Superior temporal gyrus (tissue), 1 donor: ENCODE data around the gene PLA2G6.
A peak's percentile ranks its signal among the peaks of the same experiment; 100 is the strongest.
"Not testable (repeated sequence)": the region's sequence is repeated elsewhere in the genome, so short reads cannot be mapped to it uniquely, and the experiment has no call there.

Experiments used
- DNase-seq: peaks from one replicate; pipeline ENCODE4 v3.0.0-alpha.2; 2016; ENCODE audit errors: extremely low spot score

Gene PLA2G6

DNA sequence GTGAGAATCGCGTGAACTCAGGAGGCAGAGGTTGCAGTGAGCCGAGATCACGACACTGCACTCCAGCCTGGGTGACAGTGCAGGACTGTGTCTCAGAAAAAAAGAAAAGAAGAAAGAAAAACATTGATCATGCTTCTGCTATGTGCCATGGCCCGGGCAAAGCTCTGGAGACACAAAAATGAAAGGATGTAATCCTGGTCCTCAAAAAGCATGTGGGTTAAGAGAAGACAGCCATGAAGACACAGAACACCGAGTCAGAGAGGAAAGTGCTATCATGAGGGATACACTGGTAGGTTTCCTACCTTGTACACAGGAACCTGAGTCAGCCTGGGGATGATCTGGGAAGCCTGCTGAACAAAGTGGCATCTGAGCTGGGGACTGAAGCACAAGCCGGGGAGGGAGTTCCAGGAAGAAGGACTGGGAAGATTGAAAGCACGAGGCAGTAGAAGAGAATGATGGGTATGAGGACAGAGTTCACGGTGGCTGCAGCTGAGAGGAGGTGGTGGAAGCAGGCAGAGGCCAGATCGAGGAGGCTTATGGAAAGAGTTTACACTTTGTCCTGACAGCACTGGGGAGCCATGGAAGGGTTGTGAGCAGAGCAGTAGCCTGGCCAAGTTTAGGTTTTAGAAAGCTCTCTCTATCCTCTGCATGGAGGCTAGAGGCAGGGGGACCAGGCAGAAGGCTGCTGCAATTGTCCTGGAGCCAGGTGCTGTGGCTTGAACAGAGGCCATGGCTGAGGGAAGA, 10.3 kb upstream of the PLA2G6 start:
- no peak for DNase-seq

DNA sequence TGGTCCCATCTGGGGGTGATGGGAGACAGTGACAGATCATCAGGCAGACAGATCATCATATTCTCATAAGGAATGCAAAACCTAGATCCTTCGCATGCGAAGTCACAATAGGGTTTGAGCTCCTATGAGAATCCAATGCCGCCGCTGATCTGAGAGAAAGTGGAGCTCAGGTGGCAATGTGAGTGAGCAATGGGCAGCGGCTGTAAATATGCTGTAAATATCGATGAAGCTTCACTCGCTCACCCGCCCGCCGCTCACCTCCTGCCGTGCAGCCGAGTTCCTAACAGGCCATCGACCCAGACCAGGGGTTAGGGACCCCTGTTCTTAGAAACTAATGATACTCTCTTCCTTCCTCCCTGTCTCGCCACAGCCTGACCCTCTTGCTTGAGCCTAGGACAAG, 9.4 kb upstream of the PLA2G6 start:
- no peak for DNase-seq

DNA sequence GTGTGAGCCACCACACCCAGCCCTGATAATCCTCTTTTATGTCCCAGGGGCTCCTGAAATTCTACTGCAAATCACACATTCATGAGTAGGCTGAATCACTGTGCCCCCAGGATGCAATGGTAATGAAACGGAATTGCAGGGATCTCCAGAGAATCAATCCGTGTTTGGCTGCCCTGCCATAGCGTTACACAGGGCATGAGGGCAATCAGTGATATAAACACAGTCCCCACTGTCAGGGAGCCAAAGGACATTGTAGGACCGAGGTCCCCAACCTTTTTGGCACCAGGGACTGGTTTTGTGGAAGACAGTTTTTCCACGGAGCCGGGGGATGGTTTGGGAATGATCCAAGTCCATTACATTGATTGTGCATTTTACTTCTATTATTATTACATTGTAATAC, 9.0 kb upstream of the PLA2G6 start:
- DNase-seq: no peak

DNA sequence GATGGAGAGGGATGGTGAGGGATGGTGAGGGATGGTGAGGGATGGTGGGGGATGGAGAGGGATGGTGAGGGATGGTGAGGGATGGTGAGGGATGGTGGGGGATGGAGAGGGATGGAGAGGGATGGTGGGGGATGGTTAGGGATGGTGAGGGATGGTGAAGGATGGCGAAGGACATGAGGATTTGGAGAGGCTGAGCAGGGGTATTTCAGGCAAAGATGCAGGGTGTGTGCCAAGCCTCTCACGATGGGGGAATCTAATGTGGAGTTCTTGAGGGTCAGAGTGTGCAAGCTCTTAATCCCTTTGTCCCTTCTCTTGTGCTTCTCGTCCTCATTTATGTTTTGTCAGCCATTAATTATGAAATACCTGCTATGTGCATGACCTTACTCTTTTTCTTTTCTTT, 7.5 kb upstream of the PLA2G6 start:
- DNase-seq: no peak

DNA sequence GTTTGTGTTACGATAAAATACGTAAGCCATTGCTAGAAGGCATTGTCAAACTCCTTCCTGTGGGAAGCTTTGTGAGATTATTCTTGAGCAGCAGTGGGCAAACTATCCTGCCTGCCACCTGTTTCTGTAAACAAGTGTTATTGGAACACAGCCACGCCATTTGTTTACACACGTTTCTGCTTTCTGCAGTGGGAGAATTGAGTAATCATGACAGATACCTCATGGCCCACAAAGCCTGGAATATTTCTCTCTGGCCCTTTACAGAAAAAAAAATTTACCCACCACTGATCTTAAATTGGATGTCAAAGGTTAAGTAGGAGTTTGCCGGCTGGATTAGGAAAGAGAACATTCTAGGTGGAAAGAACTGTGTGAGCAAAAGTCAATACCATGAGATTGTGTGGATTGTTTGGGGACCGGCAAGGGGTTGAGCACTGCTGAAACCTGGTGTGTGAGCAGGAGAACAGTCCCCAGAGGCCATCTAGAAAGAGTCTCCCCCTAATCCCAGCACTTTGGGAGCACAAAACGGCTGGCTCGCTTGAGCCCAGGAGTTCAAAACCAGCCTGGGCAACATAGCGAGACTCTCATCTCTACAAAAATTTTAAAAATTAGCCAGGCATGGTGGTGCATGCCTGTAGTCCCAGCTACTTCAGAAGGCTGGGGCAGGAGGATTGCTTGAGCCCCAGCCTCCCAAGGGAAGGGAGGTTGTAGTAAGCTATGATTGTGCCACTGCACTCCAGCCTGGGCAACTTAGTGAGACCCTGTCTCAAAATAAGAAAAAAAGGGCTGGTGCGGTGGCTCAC, 6.0 kb upstream of the PLA2G6 start:
- DNase-seq: no peak

DNA sequence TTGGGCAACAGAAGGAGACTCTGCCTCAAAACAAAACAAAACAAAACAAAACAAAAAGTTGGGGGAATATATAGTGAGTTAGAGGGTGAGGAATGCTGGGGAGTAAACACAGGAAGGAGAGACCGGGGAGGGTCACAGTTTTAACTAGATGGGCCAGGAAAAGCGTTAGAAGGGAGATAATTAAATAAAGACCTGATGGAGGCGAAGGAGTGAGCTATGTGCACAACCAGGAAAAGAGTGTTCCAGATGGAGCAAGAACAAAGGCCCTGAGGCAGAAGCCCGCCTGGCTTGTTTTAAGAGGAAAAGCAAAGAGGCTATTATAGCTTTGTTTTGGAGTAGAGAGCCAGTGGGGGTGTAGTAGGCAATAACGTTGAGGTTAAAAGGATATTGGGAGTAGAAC, 4.8 kb upstream of the PLA2G6 start:
- no peak for DNase-seq

DNA sequence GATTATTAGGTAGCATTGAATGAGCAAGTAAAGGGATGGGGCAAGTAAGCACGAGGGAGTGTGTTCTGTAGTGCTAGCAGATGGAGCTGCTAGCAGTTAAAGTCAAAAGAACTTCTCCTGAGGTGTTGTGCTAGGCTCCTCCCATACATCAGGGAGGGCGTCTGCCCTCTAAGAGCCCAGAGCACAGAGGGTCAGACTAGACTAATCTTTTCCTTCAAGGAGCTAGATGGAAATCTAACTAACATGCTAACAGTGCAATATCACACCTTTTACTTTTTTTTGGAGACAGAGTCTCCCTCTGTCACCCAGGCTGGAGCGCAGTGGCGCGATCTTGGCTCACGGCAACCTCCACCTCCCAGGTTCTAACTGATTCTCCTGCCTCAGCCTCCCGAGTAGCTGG, 3.2 kb upstream of the PLA2G6 start:
- no peak for DNase-seq

DNA sequence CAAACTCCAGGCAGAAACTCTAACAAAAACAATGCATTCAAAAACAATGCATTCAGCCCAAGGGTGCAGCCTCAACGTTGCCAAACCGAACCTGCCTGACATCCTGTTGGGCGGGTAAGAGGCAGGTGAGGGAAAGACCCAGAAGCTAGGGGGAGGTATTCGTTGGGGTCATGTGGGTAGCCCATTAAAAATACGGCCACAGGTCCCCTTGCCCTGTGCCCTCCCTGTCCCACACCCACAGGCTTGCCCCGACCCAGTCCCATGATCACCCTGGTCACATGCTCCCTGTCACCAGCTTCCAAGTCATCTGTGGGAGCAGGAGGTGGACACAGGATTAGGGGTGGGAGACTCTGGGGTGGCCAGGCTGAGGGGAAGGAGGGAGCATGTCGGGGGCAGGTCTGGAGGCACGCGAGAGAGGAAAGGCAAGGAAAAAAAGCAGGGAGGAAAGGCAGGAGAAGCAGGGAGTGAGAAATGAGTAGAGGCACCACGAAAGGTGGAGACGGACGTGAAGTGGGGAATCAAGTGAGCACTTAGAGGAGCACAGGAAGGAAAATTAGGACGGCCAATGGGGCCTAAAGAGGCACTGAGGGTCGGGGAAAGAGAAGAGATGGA, 683 bp downstream of the PLA2G6 start:
- DNase-seq: peak; percentile 68

DNA sequence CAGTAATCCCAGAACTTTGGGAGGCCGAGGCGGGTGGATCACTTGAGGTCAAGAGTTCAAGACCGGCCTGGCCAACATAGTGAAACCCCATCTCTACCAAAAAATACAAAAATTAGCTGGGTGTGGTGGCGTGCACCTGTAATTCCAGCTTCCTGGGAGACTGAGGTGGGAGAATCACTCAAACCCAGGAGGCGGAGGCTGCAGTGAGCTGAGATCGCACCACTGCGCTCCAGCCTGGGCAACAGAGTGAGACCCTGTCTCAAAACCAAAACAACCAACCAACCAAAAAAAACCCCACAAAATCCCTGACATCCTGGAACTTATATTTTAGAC, 3.1 kb downstream of the PLA2G6 start:
- DNase-seq: not testable (repeated sequence)

DNA sequence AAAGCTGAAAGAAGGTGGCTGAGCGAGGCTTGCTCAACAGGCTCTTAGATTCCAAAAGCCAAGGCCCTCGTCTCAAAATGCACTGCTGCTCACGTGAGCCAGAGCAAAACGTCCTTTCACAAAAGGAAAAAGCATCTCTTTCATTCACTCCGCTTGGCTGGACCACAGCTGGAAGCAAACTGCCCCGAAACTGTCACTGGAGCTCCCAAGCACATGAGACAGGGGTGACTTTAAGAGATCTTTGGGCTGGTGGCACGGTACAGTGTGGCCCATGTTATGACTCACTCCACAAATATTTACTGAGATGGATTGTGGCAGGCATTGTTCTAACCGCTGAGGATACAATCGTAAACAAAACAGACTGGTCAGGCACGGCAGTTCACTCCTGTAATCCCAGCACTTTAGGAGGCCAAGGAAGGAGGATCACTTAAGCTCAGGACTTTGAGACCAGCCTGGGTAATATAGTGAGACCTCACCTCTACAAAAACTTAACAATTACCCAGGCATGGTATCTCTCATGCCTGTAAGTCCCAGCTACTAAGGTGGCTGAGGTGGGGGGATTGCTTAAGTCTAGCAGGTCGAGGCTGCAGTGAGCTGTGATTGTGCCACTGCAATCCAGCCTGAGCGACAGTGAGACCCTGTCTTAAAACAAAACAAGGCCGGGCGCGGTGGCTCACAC, 3.6 kb downstream of the PLA2G6 start:
- peak; percentile 79 for DNase-seq

DNA sequence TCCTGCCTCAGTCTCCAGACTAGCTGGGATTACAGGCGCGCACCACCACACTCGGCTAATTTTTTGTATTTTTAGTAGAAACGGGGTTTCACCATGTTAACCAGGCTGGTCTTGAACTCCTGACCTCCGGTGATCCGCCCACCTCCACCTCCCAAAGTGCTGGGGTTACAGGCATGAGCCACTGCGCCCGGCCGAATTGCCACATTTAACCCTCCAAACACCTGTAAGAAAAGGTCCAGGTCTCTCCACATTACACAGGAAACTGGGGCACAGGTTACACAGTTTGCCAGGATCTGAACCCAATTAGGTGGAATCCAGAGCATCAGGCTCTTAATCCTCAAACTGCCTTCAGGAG, 4.1 kb downstream of the PLA2G6 start:
- not testable (repeated sequence) for DNase-seq

DNA sequence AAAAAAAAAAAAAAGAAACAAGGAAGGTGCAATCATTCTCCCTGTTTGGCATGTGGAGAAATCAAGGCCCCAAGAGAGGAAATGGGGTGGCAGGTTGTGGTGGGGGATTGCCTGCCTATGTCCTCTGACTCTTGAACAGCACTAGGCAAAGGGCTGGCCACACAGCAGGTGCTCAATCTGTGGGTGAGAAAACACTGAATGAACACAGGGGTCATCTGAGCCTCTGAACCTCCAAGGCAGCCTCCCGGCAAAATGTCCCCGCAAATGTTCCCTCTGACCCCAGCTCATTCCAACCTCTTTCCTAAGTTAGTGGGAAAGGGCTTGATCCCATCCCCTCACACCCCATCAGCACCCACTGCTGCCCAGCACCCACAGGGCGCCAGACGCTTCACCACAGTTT, 4.6 kb downstream of the PLA2G6 start:
- DNase-seq: no peak

DNA sequence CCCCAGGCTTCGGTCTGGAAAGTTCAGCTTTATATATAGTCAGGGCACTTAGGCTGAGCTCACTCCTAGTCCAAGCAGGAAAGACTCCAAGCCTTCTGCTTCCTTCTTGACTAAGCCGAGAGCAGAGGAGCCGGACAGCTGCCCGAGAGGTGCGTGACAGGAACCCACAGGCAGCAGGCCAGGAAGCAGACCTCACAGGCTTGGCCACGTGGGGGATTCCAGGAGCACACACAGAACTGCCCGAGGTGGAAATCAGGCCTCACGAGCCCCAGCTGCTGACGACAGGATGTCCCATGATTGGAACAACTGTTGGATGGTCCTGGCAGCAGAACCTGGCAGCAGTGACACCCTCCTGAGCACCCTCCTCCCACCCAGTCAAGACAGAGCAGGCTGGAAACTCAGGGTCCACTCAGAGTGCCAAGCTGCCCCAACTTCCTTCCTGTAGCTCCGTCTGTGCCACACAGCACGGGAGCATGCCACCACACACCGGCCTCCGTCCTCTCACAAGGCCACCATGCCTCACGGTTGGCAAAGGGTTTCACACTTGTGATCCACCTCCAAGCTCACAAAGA, 5.4 kb downstream of the PLA2G6 start:
- no peak for DNase-seq

DNA sequence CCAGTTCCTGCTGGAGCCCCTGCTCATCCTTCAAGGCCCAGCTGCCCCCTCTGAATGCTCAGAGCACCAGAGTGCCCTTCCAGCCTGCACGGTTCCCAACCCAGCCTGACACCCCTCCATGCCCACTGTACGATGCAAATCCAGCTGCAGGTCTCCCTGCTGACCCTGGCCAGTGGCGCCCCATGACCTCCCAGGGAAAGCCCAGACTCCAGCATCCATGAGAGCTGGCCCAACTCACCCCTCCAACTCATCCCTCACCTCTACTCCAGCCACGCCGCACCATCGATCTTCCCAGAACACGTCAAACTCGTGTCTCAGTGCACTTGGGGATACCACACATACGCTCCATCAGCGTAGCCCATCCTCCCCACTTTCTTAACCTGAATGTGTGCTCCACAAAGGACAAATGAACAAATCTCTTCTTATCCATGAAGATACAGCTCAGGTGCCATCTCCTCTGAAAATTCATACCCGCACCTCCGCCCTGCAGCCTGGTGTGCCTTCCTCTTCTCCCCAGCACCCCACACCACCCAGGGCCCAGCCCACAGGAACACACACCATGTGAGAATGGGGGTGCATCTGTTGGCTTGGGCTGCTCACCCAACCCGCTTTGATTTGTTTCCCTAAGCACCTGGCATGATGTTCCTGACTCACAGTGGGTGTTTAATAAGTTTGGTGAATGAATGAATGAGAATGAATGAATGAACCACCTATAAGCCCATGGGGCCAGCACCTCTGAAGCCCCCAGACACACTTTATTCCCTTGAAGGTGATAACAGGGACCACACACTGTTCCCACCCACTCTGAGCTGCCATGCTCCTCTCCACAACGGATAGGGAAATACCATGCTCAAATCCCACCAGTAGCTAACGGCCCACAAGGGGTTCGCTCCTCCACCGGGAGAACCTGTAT, 6.2 kb downstream of the PLA2G6 start:
- DNase-seq: no peak

DNA sequence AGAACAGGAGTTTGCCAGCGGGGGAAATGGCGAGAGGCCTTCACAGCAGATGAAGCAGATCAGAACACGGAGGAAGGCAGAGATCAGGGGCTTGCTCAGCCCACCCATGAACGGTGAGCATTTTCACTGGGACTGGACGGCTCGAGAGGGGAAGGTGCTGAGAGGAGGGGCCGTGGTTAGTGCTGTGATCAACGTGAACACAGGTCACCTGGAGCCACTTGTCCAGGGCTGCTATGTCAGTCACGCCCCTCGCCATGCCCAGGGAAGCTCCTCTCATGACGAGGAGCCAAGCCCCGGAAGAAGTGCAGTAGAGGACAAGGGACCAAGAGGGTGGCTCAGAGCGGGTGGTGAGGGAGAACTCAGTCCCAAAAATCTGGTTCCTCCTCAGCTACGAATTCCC, 7.0 kb downstream of the PLA2G6 start:
- DNase-seq: no peak

DNA sequence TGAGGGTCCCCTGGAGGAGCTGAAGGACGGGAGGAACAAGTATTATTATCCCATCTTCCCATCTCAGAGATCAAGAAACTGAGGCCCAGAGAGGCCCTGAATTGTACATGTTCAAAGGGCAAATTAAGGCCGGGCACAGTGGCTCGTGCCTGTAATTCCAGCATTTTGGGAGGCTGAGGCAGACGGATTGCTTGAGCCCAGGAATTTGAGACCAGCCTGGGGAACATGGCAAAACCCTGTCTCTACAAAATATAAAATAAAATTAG, 8.1 kb downstream of the PLA2G6 start:
- DNase-seq: no peak

DNA sequence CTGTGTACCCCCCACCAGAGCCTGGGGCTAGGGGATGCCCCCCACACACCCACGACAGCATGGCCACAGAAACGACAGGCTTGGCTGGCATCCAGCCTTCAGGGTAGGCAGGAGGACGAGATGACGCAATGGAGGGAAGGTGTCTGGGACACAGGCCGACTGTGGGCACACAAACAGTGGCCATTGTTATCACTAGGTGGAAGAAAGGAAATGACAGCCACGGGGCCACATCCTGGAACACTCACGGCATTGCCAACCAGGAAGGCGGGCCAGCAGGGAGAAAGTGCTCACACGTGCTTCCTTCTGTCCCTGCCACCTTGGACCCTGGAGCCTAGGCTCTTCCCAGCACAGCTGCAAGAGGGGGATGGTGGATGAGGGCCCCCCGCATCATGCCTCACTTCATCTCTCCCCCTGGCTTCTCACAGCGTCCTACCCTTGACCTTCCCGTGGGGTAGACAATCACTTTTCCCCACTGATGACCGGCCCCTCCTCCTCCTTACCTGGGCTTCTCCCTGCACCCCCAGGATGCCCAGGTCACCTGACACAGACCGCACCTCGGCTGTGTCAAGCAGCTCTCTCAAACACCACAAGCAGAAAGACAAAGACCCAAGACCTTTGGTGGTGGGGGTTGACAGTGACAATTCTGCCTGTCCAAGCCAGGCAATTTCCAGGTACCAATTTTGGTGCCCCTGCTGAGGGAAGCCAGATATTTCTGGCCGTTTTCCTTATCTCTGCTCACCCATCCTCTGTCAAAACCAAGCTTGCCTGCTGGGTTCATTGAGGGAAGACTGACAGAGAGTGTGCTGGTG, 8.6 kb downstream of the PLA2G6 start:
- peak; percentile 67 for DNase-seq

DNA sequence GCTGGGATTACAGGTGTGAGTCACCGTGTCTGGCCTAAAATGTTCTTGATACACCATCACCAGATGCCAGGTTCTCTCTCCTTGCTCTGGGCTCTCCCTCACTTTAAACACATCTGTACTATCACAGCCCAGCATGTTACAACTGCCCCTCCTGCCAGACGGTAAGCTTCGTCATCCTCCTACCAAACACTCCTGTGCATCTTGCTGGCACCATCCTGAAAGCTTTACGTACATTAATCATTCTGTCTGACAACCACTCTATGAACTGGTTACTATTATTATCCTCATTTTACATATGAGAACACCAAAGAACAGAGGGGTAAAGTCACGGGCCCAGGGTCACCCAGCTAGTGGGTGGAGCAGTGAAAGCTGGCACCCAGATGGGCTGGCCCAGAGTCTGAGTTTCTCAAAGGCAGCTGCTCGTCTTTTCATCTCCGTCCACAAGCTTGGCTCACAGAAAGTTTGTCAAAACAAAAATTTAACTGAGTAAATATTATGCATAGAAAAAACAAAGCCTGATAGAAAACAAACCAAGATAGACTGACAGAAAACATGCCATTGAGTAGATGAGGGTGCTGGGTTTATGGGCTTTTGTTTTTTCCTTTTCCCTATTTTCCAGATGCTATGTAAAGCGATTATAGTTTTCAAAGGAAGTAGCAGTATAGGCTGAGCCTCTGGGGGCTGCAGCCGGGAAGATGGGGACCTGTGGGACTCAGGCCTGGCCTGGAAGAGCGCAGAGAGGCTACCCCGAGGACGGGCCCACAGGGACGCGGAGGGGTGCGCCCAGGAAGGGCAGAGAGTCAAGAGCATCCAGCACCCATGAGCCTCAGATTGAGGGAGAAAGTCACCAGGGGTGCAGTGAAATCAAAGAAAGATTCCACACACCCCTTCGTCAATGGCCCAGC, 9.5 kb downstream of the PLA2G6 start:
- peak; percentile 35 for DNase-seq

DNA sequence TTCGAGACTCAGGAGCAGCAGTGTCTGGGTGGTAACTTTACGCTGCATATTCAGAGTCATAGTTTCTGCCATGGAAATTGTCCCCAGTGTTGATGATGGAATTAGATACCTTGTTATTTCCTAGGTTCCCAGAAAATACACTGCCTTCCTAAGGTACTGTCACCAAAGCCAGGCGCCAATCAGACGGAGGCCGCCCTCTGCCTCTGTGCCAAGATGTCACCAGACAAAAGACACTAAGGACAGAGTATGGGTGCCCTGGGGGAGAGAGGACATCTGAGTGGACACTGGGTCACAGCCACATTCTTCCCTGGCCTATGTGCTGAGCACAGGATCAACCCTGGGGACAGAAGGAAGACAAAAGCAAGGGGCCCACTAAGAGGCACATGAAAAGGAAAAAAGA, 11.2 kb downstream of the PLA2G6 start:
- no peak for DNase-seq

DNA sequence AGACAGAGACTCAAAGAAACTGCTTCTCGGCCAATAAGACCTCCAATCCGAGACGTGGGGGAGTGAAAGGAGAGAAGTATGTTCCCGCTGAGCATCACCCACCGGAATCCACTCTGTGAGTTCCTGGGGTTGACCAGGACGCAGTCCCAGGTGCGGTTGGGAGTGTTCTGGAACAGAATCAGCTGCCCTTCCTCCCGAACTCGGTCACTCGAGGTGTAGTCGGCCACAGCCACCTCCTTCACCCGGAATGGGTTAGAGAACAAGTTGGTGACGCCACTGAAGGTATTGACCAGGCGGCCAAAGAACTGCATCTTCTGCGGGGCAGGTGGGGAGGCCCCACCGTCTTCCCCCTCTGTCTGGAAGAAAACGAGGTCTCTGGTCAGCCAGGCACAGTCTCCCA, 12.5 kb downstream of the PLA2G6 start:
- DNase-seq: no peak
